ENCODE data around the gene CRYBA2. TPM values are rescaled to one million over a fixed set of nuclear protein-coding genes. Genes with fewer than 3 reads are reported as not detected.

CRYBA2 gene
- total RNA-seq, result not detected in 2 replicates

GRCh38 chr2:218993345-218994315 is at the start of gene CRYBA2:
Gene CRYBA2, minus strand, starts transcription at chr2:218993422. Its CDS starts 246 bp downstream, at chr2:218993176.

GRCh38 chr2:219041252-219041651 is 48.0 kb upstream of the CRYBA2 start, which contains the start of gene CFAP65:
Gene CFAP65, minus strand, starts transcription at chr2:219041516. Its CDS starts 2,468 bp downstream, at chr2:219039048.

GRCh38 chr2:218985021-218985324 is 8.2 kb downstream of the CRYBA2 start, which contains the start of gene FEV:
Gene FEV, minus strand, starts transcription at chr2:218985184. Its CDS starts 109 bp downstream, at chr2:218985075.

GRCh38 chr2:218959141-218959731 is 34.0 kb downstream of the CRYBA2 start, which contains the start of gene CDK5R2:
Gene CDK5R2, plus strand, starts transcription at chr2:218959666. Its CDS starts 155 bp downstream, at chr2:218959821.

Other genes starting within 250 kb of the CRYBA2 start
- 17.2 and 18.2 TPM in 2 replicates for gene CYP27A1, start 211.3 kb downstream of the CRYBA2 start, total RNA-seq
- gene PRKAG3, start 161.6 kb downstream of the CRYBA2 start, total RNA-seq, result not detected in 2 replicates
- not detected in 2 replicates for gene WNT6, start 133.6 kb downstream of the CRYBA2 start, total RNA-seq
- not detected in 2 replicates for gene WNT10A, start 112.6 kb downstream of the CRYBA2 start, total RNA-seq
- gene CDK5R2, start 33.8 kb downstream of the CRYBA2 start, total RNA-seq, result not detected in 2 replicates
- not detected in 2 replicates for gene FEV, start 8.2 kb downstream of the CRYBA2 start, total RNA-seq
- gene CFAP65, start 48.1 kb upstream of the CRYBA2 start, total RNA-seq, result not detected in 2 replicates
- gene IHH, start 67.5 kb upstream of the CRYBA2 start, total RNA-seq, result not detected in 2 replicates
- 13.0 and 16.1 TPM in 2 replicates for gene NHEJ1, start 167.4 kb upstream of the CRYBA2 start, total RNA-seq
- 0.65 and 1.1 TPM in 2 replicates for gene SLC23A3, start 176.6 kb upstream of the CRYBA2 start, total RNA-seq
- 15.3 and 19.3 TPM in 2 replicates for gene CNPPD1, start 183.5 kb upstream of the CRYBA2 start, total RNA-seq
- gene RETREG2, start 184.9 kb upstream of the CRYBA2 start, total RNA-seq, result 40.9 and 60.9 TPM in 2 replicates
- gene ZFAND2B, start 213.4 kb upstream of the CRYBA2 start, total RNA-seq, result 21.4 and 21.6 TPM in 2 replicates
- 23.7 and 44.2 TPM in 2 replicates for gene ABCB6, start 225.5 kb upstream of the CRYBA2 start, total RNA-seq
- gene ATG9A, start 236.2 kb upstream of the CRYBA2 start, total RNA-seq, result 31.2 and 31.5 TPM in 2 replicates
- gene ANKZF1, start 236.4 kb upstream of the CRYBA2 start, total RNA-seq, result 17.2 and 23.1 TPM in 2 replicates

Data from epithelial cell of umbilical artery (primary cell).